Progenitor cell of endocrine pancreas (in vitro differentiated cells): ENCODE measurements around the gene B3GALNT2. TPM values are rescaled to one million over a fixed set of nuclear protein-coding genes. Genes with fewer than 3 reads are reported as not detected.

Experiments
- DNase-seq: peaks from one replicate; pipeline ENCODE4 v3.0.0; 2021; ENCODE audit warnings: low spot score; ENCODE audit not compliant: unreplicated experiment
- H3K27ac Mint-ChIP-seq: 2 replicates; pipeline ENCODE4 v1.8.0; 2021; ENCODE audit warnings: mild to moderate bottlenecking, moderate library complexity, mixed read lengths
- H3K27me3 Mint-ChIP-seq: 2 replicates; pipeline ENCODE4 v1.8.0; 2021; ENCODE audit warnings: mixed read lengths
- H3K36me3 Mint-ChIP-seq: 2 replicates; pipeline ENCODE4 v1.8.0; 2022; ENCODE audit warnings: mixed read lengths; ENCODE audit not compliant: insufficient read depth
- H3K4me1 Mint-ChIP-seq: 2 replicates; pipeline ENCODE4 v1.8.0; 2021; ENCODE audit warnings: low read depth, mixed read lengths
- H3K4me3 Mint-ChIP-seq: 2 replicates; pipeline ENCODE4 v1.8.0; 2021; ENCODE audit warnings: low read depth, mild to moderate bottlenecking, moderate library complexity, mixed read lengths
- H3K9me3 Mint-ChIP-seq: 2 replicates; pipeline ENCODE4 v1.8.0; 2021; ENCODE audit warnings: low read depth, mixed read lengths
- CTCF ChIP-seq: fragments of 200-600 bp; sonication (generic); IDR thresholded peaks from one replicate; pipeline ENCODE4 v1.5.0; 2021; ENCODE audit warnings: antibody characterized with exemption, mild to moderate bottlenecking; ENCODE audit not compliant: unreplicated experiment
- total RNA-seq: library from RNA; stranded (reverse); gene quantifications from 2 replicates; pipeline ENCODE4 v1.2.1, GENCODE V29; 2021

B3GALNT2 gene
- total RNA-seq, 1 donor from 2014 or later, result 49.6 TPM

- no peak for TF ChIP-seq CTCF
- no peaks in the 10 kb centered on the region for H3K27me3 Mint-ChIP-seq
- H3K9me3 Mint-ChIP-seq, result no peaks in the 10 kb centered on the region
- H3K36me3 Mint-ChIP-seq, result peaks cover 27% of the 10 kb centered on the region
- DNase-seq, result no peak
- H3K27ac Mint-ChIP-seq, result no peak overlapping the region
- H3K4me3 Mint-ChIP-seq, result no peak overlapping the region
- no peaks in the 10 kb centered on the region for H3K4me1 Mint-ChIP-seq
Measured at GRCh38 chr1:235448616-235449015, 55.6 kb downstream of the B3GALNT2 start.

GRCh38 chr1:235442788-235443429 is 61.3 kb downstream of the B3GALNT2 start:
- no peak overlapping the region for H3K4me3 Mint-ChIP-seq
- no peaks in the 10 kb centered on the region for H3K4me1 Mint-ChIP-seq
- H3K9me3 Mint-ChIP-seq, result no peaks in the 10 kb centered on the region
- no peak overlapping the region for H3K27ac Mint-ChIP-seq
- peaks cover 24% of the 10 kb centered on the region for H3K36me3 Mint-ChIP-seq
- TF ChIP-seq CTCF, result no peak
- H3K27me3 Mint-ChIP-seq, result no peaks in the 10 kb centered on the region
- DNase-seq, result no peak

- no peak overlapping the region for H3K4me3 Mint-ChIP-seq
- TF ChIP-seq CTCF, result no peak
- H3K4me1 Mint-ChIP-seq, result no peaks in the 10 kb centered on the region
- no peaks in the 10 kb centered on the region for H3K27me3 Mint-ChIP-seq
- H3K9me3 Mint-ChIP-seq, result no peaks in the 10 kb centered on the region
- DNase-seq, result no peak
- H3K27ac Mint-ChIP-seq, result no peak overlapping the region
- H3K36me3 Mint-ChIP-seq, result peaks cover 29% of the 10 kb centered on the region
Measured at GRCh38 chr1:235441159-235441685, 63.0 kb downstream of the B3GALNT2 start.

- no peaks in the 10 kb centered on the region for H3K9me3 Mint-ChIP-seq
- no peaks in the 10 kb centered on the region for H3K27me3 Mint-ChIP-seq
- TF ChIP-seq CTCF, result no peak
- no peak overlapping the region for H3K27ac Mint-ChIP-seq
- DNase-seq, result no peak
- H3K36me3 Mint-ChIP-seq, result peaks cover 17% of the 10 kb centered on the region
- no peak overlapping the region for H3K4me3 Mint-ChIP-seq
- no peaks in the 10 kb centered on the region for H3K4me1 Mint-ChIP-seq
Measured at GRCh38 chr1:235434001-235434400, 70.3 kb downstream of the B3GALNT2 start.

GRCh38 chr1:235430991-235431390 is 73.3 kb downstream of the B3GALNT2 start:
- DNase-seq, result no peak
- H3K9me3 Mint-ChIP-seq, result no peaks in the 10 kb centered on the region
- no peak overlapping the region for H3K27ac Mint-ChIP-seq
- H3K4me3 Mint-ChIP-seq, result no peak overlapping the region
- TF ChIP-seq CTCF, result no peak
- H3K36me3 Mint-ChIP-seq, result peaks cover 8% of the 10 kb centered on the region
- H3K27me3 Mint-ChIP-seq, result no peaks in the 10 kb centered on the region
- no peaks in the 10 kb centered on the region for H3K4me1 Mint-ChIP-seq
